Mesenchymal stem cell (in vitro differentiated cells and primary cell): ENCODE measurements around the gene MGAT3.

ENCODE experiments used
- DNase-seq: peaks from one replicate; pipeline ENCODE4 v3.0.0-alpha.2; 2013
- H2AFZ ChIP-seq: one replicate; pipeline ENCODE4 v1.6.1; 2013; ENCODE audit warnings: low read depth, mild to moderate bottlenecking, control low read depth, inconsistent platforms, low read length, moderate library complexity
- H2AK5ac ChIP-seq: 2 replicates; pipeline ENCODE4 v1.6.1; 2013; ENCODE audit warnings: low read length, moderate library complexity, mild to moderate bottlenecking, inconsistent platforms; ENCODE audit not compliant: severe bottlenecking
- H2BK120ac ChIP-seq: one replicate; pipeline ENCODE4 v1.6.1; 2013; ENCODE audit warnings: low read depth, mild to moderate bottlenecking, inconsistent platforms, low read length, moderate library complexity
- H2BK12ac ChIP-seq, 2 experiments: one replicate each; pipeline ENCODE4 v1.6.1; 2013; ENCODE audit warnings: inconsistent platforms in 2 of 2, low read length in 2 of 2, mild to moderate bottlenecking in 2 of 2, moderate library complexity in 2 of 2, control low read depth in 1 of 2
- H2BK15ac ChIP-seq: one replicate; pipeline ENCODE4 v1.6.1; 2013; ENCODE audit warnings: mild to moderate bottlenecking, low read depth, inconsistent platforms; ENCODE audit not compliant: poor library complexity, severe bottlenecking
- H2BK5ac ChIP-seq: 2 replicates; pipeline ENCODE4 v1.6.1; 2013; ENCODE audit warnings: low read depth, mild to moderate bottlenecking, low read length, control low read depth, inconsistent platforms; ENCODE audit not compliant: poor library complexity, severe bottlenecking
- H3K14ac ChIP-seq, 2 experiments: one replicate each; pipeline ENCODE4 v1.6.1; 2013; ENCODE audit warnings: inconsistent platforms in 2 of 2, low read length in 2 of 2, control low read depth in 1 of 2, mild to moderate bottlenecking in 1 of 2, moderate library complexity in 1 of 2
- H3K18ac ChIP-seq, 2 experiments: one replicate each; pipeline ENCODE4 v1.6.1; 2013; ENCODE audit warnings: inconsistent platforms in 2 of 2, low read length in 2 of 2, control low read depth in 1 of 2, low read depth in 1 of 2, mild to moderate bottlenecking in 1 of 2
- H3K23ac ChIP-seq, 2 experiments: one replicate each; pipeline ENCODE4 v1.6.1; 2013; ENCODE audit warnings: inconsistent platforms in 2 of 2, low read length in 2 of 2, mild to moderate bottlenecking in 2 of 2, moderate library complexity in 2 of 2, control low read depth in 1 of 2
- H3K27ac ChIP-seq: 2 replicates; pipeline ENCODE4 v1.5.1; 2013; ENCODE audit warnings: mild to moderate bottlenecking, moderate library complexity, low read length, control low read depth, inconsistent platforms; ENCODE audit not compliant: poor library complexity, severe bottlenecking
- H3K27me3 ChIP-seq, 2 experiments: 2 replicates each; pipeline versions ENCODE4 v1.6.1 to v1.7.0; 2013; ENCODE audit warnings: low read length in 2 of 2, mild to moderate bottlenecking in 2 of 2, moderate library complexity in 2 of 2, control low read depth in 1 of 2, inconsistent platforms in 1 of 2; ENCODE audit not compliant: control insufficient read depth in 1 of 2, insufficient read depth in 1 of 2
- H3K36me3 ChIP-seq, 2 experiments: 2 replicates each; pipeline versions ENCODE4 v1.6.1 to v1.7.0; 2013; ENCODE audit warnings: low read length in 2 of 2, control low read depth in 1 of 2, inconsistent platforms in 1 of 2, low read depth in 1 of 2, mild to moderate bottlenecking in 1 of 2; ENCODE audit not compliant: insufficient read depth in 2 of 2, control insufficient read depth in 1 of 2
- H3K4ac ChIP-seq, 2 experiments: one replicate each; pipeline ENCODE4 v1.6.1; 2013; ENCODE audit warnings: inconsistent platforms in 2 of 2, low read length in 2 of 2, mild to moderate bottlenecking in 2 of 2, moderate library complexity in 2 of 2, control low read depth in 1 of 2, low read depth in 1 of 2
- H3K4me1 ChIP-seq: 2 replicates; pipeline ENCODE4 v1.6.1; 2013; ENCODE audit warnings: low read depth, low read length, control low read depth; ENCODE audit not compliant: control insufficient read depth, insufficient read depth
- H3K4me2 ChIP-seq: 2 replicates; pipeline ENCODE4 v1.6.1; 2013; ENCODE audit warnings: low read length, mild to moderate bottlenecking, inconsistent platforms; ENCODE audit not compliant: poor library complexity, severe bottlenecking
- H3K4me3 ChIP-seq, 2 experiments: 2 replicates each; pipeline versions ENCODE4 v1.5.1 to v1.7.0; 2013; ENCODE audit warnings: low read length in 2 of 2, mild to moderate bottlenecking in 2 of 2, control low read depth in 1 of 2, low read depth in 1 of 2; ENCODE audit not compliant: insufficient read depth in 1 of 2
- H3K79me1 ChIP-seq: replicated peaks from 2 replicates; pipeline ENCODE4 v1.6.1; 2013; ENCODE audit warnings: mild to moderate bottlenecking, control low read depth, low read length, inconsistent platforms; ENCODE audit not compliant: poor library complexity, severe bottlenecking
- H3K9ac ChIP-seq: 2 replicates; pipeline ENCODE4 v1.7.0; 2013; ENCODE audit warnings: mild to moderate bottlenecking, low read length, moderate library complexity
- H3K9me3 ChIP-seq: 2 replicates; pipeline ENCODE4 v1.7.0; 2013; ENCODE audit warnings: mild to moderate bottlenecking, low read length; ENCODE audit not compliant: control insufficient read depth
- H4K8ac ChIP-seq: one replicate; pipeline ENCODE4 v1.6.1; 2013; ENCODE audit warnings: inconsistent platforms, mild to moderate bottlenecking, low read length, moderate library complexity
- H4K91ac ChIP-seq: one replicate; pipeline ENCODE4 v1.6.1; 2013; ENCODE audit warnings: mild to moderate bottlenecking, low read length, inconsistent platforms
- WGBS: methylation state at CpG from one replicate; pipeline ENCODE4 v1.1.7; 2013; ENCODE audit warnings: mixed read lengths; 5-methylcytosine and 5-hydroxymethylcytosine counted together

Gene MGAT3

GRCh38 chr22:39433476-39434242 is 23.2 kb upstream of the MGAT3 start:
- Histone ChIP-seq H3K4me3 (no peak overlapping the region), H3K14ac (no peak overlapping the region), H2AFZ (no peak overlapping the region), H3K18ac (no peak overlapping the region), H2BK12ac (no peak overlapping the region), H3K36me3 (peaks cover 30 to 54% of the 10 kb centered on the region in 2 experiments), H2AK5ac (no peak overlapping the region), H3K79me1 (peaks cover 4% of the 10 kb centered on the region), H3K4me2 (no peak overlapping the region), H4K8ac (no peak overlapping the region), H2BK5ac (no peak overlapping the region), H3K4me1 (peaks cover 34% of the 10 kb centered on the region), H3K9me3 (no peaks in the 10 kb centered on the region), H3K9ac (no peak overlapping the region), H2BK15ac (no peak overlapping the region), H3K4ac (no peak overlapping the region), H3K27ac (no peak overlapping the region), H2BK120ac (no peak overlapping the region), H4K91ac (no peak overlapping the region), H3K23ac (no peak overlapping the region), H3K27me3 (no peaks in the 10 kb centered on the region)
- DNase-seq: no peak
- 93% methylated on average over 27 of the region's 31 CpGs for WGBS

- Histone ChIP-seq H3K4me1 (peaks cover 28% of the 10 kb centered on the region), H2BK5ac (no peak overlapping the region), H3K14ac (no peak overlapping the region), H3K9me3 (no peaks in the 10 kb centered on the region), H4K91ac (no peak overlapping the region), H3K4me2 (no peak overlapping the region), H3K27me3 (peaks cover 0 to 1% of the 10 kb centered on the region in 2 experiments), H3K18ac (no peak overlapping the region), H2AFZ (no peak overlapping the region), H2BK120ac (no peak overlapping the region), H2AK5ac (no peak overlapping the region), H4K8ac (no peak overlapping the region), H2BK15ac (no peak overlapping the region), H3K27ac (no peak overlapping the region), H3K4ac (no peak overlapping the region), H3K9ac (no peak overlapping the region), H3K79me1 (peaks cover 4% of the 10 kb centered on the region), H2BK12ac (no peak overlapping the region), H3K4me3 (no peak overlapping the region), H3K36me3 (peaks cover 24 to 54% of the 10 kb centered on the region in 2 experiments), H3K23ac (no peak overlapping the region)
- DNase-seq: no peak
- 92% methylated on average over 18 of the region's 18 CpGs for WGBS
Measured at GRCh38 chr22:39434243-39434653, 22.6 kb upstream of the MGAT3 start.

GRCh38 chr22:39434721-39435120 is 22.1 kb upstream of the MGAT3 start:
- Histone ChIP-seq H3K36me3 (peaks cover 23 to 53% of the 10 kb centered on the region in 2 experiments), H3K9ac (no peak overlapping the region), H3K9me3 (no peaks in the 10 kb centered on the region), H3K4me1 (peaks cover 28% of the 10 kb centered on the region), H3K14ac (no peak overlapping the region), H3K27me3 (peaks cover 0 to 6% of the 10 kb centered on the region in 2 experiments), H3K27ac (no peak overlapping the region), H3K4ac (no peak overlapping the region), H4K8ac (no peak overlapping the region), H2BK120ac (no peak overlapping the region), H2BK12ac (no peak overlapping the region), H2AFZ (no peak overlapping the region), H3K79me1 (peaks cover 3% of the 10 kb centered on the region), H3K4me2 (no peak overlapping the region), H2BK15ac (no peak overlapping the region), H3K18ac (no peak overlapping the region), H3K23ac (no peak overlapping the region), H2AK5ac (no peak overlapping the region), H4K91ac (no peak overlapping the region), H2BK5ac (no peak overlapping the region), H3K4me3 (no peak overlapping the region)
- no peak for DNase-seq
- 87% methylated on average over 4 of the region's 6 CpGs for WGBS

GRCh38 chr22:39435616-39436015 is 21.2 kb upstream of the MGAT3 start:
- Histone ChIP-seq H3K9ac (no peak overlapping the region), H3K4me1 (peaks cover 23% of the 10 kb centered on the region), H4K8ac (no peak overlapping the region), H4K91ac (no peak overlapping the region), H3K23ac (no peak overlapping the region), H3K14ac (no peak overlapping the region), H2BK15ac (no peak overlapping the region), H3K9me3 (no peaks in the 10 kb centered on the region), H3K27ac (no peak overlapping the region), H3K4me3 (no peak overlapping the region), H3K4me2 (no peak overlapping the region), H2BK12ac (no peak overlapping the region), H2BK120ac (no peak overlapping the region), H3K79me1 (no peaks in the 10 kb centered on the region), H3K36me3 (peaks cover 16 to 44% of the 10 kb centered on the region in 2 experiments), H3K18ac (no peak overlapping the region), H3K4ac (no peak overlapping the region), H3K27me3 (peaks cover 0 to 8% of the 10 kb centered on the region in 2 experiments), H2AFZ (no peak overlapping the region), H2AK5ac (no peak overlapping the region), H2BK5ac (no peak overlapping the region)
- no peak for DNase-seq
- WGBS: 97% methylated on average over 6 of the region's 8 CpGs
